Fibroblast of pulmonary artery (primary cell): Measurements from ENCODE around the gene SPA17.

Experiments
- DNase-seq: peaks from one replicate; pipeline ENCODE4 v3.0.0-alpha.2; 2010; ENCODE audit warnings: low read depth
- H3K4me3 ChIP-seq: replicated peaks from 2 replicates; pipeline ENCODE4 v1.5.1; 2011; ENCODE audit warnings: low read depth, mild to moderate bottlenecking, control low read depth, low read length, moderate library complexity
- TF ChIP-seq, protein P1 (sequence below): IDR thresholded peaks from 2 replicates; pipeline ENCODE4 v1.5.1; 2011; ENCODE audit warnings: mild to moderate bottlenecking, control low read depth, low read length, inconsistent platforms; ENCODE audit errors: missing control alignments

The SPA17 gene

GRCh38 chr11:124644426-124645280, 29.1 kb upstream of the SPA17 start:
- DNase-seq = peak; percentile 82
- TF ChIP-seq, protein P1, sequence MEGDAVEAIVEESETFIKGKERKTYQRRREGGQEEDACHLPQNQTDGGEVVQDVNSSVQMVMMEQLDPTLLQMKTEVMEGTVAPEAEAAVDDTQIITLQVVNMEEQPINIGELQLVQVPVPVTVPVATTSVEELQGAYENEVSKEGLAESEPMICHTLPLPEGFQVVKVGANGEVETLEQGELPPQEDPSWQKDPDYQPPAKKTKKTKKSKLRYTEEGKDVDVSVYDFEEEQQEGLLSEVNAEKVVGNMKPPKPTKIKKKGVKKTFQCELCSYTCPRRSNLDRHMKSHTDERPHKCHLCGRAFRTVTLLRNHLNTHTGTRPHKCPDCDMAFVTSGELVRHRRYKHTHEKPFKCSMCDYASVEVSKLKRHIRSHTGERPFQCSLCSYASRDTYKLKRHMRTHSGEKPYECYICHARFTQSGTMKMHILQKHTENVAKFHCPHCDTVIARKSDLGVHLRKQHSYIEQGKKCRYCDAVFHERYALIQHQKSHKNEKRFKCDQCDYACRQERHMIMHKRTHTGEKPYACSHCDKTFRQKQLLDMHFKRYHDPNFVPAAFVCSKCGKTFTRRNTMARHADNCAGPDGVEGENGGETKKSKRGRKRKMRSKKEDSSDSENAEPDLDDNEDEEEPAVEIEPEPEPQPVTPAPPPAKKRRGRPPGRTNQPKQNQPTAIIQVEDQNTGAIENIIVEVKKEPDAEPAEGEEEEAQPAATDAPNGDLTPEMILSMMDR = peak; percentile 70
- H3K4me3 ChIP-seq = peak overlapping the region; percentile 1

DNA sequence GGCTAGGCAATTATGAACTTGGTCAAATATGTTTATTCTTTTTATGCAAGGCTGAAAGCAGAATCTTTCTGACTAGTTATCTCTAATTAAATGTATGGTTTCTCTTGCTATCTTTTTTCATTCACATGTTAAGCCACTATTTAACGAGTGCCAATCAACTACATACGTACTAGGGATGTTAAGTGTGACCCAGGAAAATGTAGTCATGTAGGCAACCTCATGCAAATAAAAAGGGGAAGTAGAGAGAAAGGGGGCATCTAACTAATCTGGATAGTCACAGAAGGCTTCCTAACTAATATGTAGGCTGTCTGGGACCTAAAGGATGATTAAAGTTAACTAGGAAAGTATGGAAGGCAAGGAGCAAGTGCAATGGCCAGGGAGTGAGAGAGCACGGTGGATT, 27.6 kb upstream of the SPA17 start:
- TF ChIP-seq, protein P1 = no peak
- DNase-seq = no peak

DNA sequence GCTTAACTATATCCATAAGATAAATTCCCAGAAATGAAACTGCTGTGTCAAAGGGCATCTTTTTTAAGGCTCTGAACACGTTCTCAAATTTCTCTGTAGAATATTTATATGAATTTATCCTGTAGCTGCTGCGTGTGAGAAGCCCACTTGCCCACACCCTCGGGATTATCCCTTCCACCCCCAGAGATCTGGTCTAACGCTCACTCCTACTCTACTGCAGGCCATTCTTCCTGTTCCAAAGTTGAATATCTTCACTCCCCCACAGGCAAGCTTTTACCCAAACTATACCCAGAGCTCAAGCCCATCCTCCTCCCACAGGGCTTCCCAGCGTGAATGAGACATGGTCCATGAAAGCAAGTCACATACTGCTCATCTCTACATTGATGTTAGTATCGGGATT, 25.1 kb upstream of the SPA17 start:
- H3K4me3 ChIP-seq = no peak overlapping the region
- no peak for DNase-seq
- TF ChIP-seq, protein P1 = no peak

More for the DNA sequence above, 27.6 kb upstream of the SPA17 start:
- H3K4me3 ChIP-seq = no peak overlapping the region

- peak; percentile 35 for DNase-seq
- no peak overlapping the region for H3K4me3 ChIP-seq
- TF ChIP-seq, protein P1 = no peak
These were observed 16.7 kb upstream of the SPA17 start for GRCh38 chr11:124656774-124657630.

GRCh38 chr11:124657904-124658303, 15.8 kb upstream of the SPA17 start:
- TF ChIP-seq, protein P1 = no peak
- no peak overlapping the region for H3K4me3 ChIP-seq
- DNase-seq = no peak

GRCh38 chr11:124658501-124658900, 15.2 kb upstream of the SPA17 start:
- DNase-seq = no peak
- TF ChIP-seq, protein P1 = no peak
- no peak overlapping the region for H3K4me3 ChIP-seq
